ENCODE results near the gene KY.
A peak's percentile ranks its signal among the peaks of the same experiment; 100 is the strongest.

Gene KY

GRCh38 chr3:134644731-134645514 is 5.9 kb downstream of the KY start:
- no peak for DNase-seq
- no peak for TF ChIP-seq GATA1 (IDR thresholded peaks at IDR 0.05; ENCODE audit: low read depth, low read length)
- TF ChIP-seq POLR2A (IDR thresholded peaks at IDR 0.05; ENCODE audit: low read length) = no peak

- no peak for TF ChIP-seq GATA1 (IDR thresholded peaks at IDR 0.05; ENCODE audit: low read depth, low read length)
- no peak for TF ChIP-seq POLR2A (IDR thresholded peaks at IDR 0.05; ENCODE audit: low read length)
- no peak for DNase-seq
Observed at GRCh38 chr3:134643150-134643675, 7.6 kb downstream of the KY start.

GRCh38 chr3:134642445-134643149 is 8.2 kb downstream of the KY start:
- TF ChIP-seq GATA1 (IDR thresholded peaks at IDR 0.05; ENCODE audit: low read depth, low read length) = no peak
- TF ChIP-seq POLR2A (IDR thresholded peaks at IDR 0.05; ENCODE audit: low read length) = no peak
- no peak for DNase-seq

- TF ChIP-seq GATA1 (IDR thresholded peaks at IDR 0.05; ENCODE audit: low read depth, low read length) = no peak
- TF ChIP-seq POLR2A (IDR thresholded peaks at IDR 0.05; ENCODE audit: low read length) = no peak
- DNase-seq = no peak
Observed at GRCh38 chr3:134641671-134642300, 9.0 kb downstream of the KY start.

- DNase-seq = peak; percentile 9 to 31
- TF ChIP-seq POLR2A (IDR thresholded peaks at IDR 0.05; ENCODE audit: low read length) (no peak), GATA1 (IDR thresholded peaks at IDR 0.05; ENCODE audit: low read depth, low read length) (no peak)
Observed at GRCh38 chr3:134640872-134641470, 9.9 kb downstream of the KY start.

GRCh38 chr3:134640378-134640777 is 10.4 kb downstream of the KY start:
- TF ChIP-seq GATA1 (IDR thresholded peaks at IDR 0.05; ENCODE audit: low read depth, low read length) (no peak), POLR2A (IDR thresholded peaks at IDR 0.05; ENCODE audit: low read length) (no peak)
- no peak for DNase-seq

- DNase-seq = no peak
- TF ChIP-seq POLR2A (IDR thresholded peaks at IDR 0.05; ENCODE audit: low read length) = no peak
- no peak for TF ChIP-seq GATA1 (IDR thresholded peaks at IDR 0.05; ENCODE audit: low read depth, low read length)
Observed at GRCh38 chr3:134638385-134639030, 12.3 kb downstream of the KY start.

GRCh38 chr3:134636406-134636805 is 14.4 kb downstream of the KY start:
- TF ChIP-seq GATA1 (IDR thresholded peaks at IDR 0.05; ENCODE audit: low read depth, low read length) (no peak), POLR2A (IDR thresholded peaks at IDR 0.05; ENCODE audit: low read length) (no peak)
- no peak for DNase-seq

GRCh38 chr3:134630506-134630905 is 20.3 kb downstream of the KY start:
- DNase-seq = no peak

GRCh38 chr3:134628884-134629283 is 21.9 kb downstream of the KY start:
- TF ChIP-seq POLR2A (IDR thresholded peaks at IDR 0.05; ENCODE audit: low read length) (no peak), GATA1 (IDR thresholded peaks at IDR 0.05; ENCODE audit: low read depth, low read length) (no peak)
- no peak for DNase-seq

More at GRCh38 chr3:134630506-134630905, 20.3 kb downstream of the KY start:
- TF ChIP-seq GATA1 (IDR thresholded peaks at IDR 0.05; ENCODE audit: low read depth, low read length) (no peak), POLR2A (IDR thresholded peaks at IDR 0.05; ENCODE audit: low read length) (no peak)

- TF ChIP-seq GATA1 (IDR thresholded peaks at IDR 0.05; ENCODE audit: low read depth, low read length) = no peak
- no peak for TF ChIP-seq POLR2A (IDR thresholded peaks at IDR 0.05; ENCODE audit: low read length)
- no peak for DNase-seq
Observed at GRCh38 chr3:134627831-134628230, 23.0 kb downstream of the KY start.

GRCh38 chr3:134625885-134626741 is 24.7 kb downstream of the KY start:
- no peak for DNase-seq
- no peak for TF ChIP-seq POLR2A (IDR thresholded peaks at IDR 0.05; ENCODE audit: low read length)
- TF ChIP-seq GATA1 (IDR thresholded peaks at IDR 0.05; ENCODE audit: low read depth, low read length) = no peak

Measured in erythroblast (primary cell).